ENCODE data around the gene MARCHF5.
A peak's percentile ranks its signal among the peaks of the same experiment; 100 is the strongest.
"Not testable (repeated sequence)": the region's sequence is repeated elsewhere in the genome, so short reads cannot be mapped to it uniquely, and the experiment has no call there.

MARCHF5 gene

DNA sequence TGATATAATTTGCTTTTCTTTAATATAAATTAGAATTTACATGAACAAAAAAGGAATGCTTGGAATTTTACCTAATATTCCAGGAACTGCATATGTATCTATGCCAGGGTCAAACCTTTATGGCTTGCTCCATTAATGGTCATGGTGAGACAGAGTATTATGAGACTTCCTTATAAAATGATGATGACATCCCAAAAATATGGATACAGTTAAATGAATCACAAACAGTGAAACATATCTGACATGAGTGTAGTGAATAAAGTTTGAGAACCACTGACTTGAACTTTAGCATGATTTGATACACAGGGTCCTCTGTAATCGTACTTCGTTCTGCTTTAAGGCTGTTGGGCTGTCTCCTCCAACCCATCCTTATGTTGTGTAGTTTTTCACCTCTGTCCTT is 51.8 kb downstream of the MARCHF5 start:
- Mint-ChIP-seq H3K36me3 (peaks cover 9% of the 10 kb centered on the region), H3K9me3 (no peaks in the 10 kb centered on the region), H3K4me3 (no peak overlapping the region), H3K27ac (peak overlapping the region; percentile 9), H3K27me3 (no peaks in the 10 kb centered on the region), H3K4me1 (no peaks in the 10 kb centered on the region)

DNA sequence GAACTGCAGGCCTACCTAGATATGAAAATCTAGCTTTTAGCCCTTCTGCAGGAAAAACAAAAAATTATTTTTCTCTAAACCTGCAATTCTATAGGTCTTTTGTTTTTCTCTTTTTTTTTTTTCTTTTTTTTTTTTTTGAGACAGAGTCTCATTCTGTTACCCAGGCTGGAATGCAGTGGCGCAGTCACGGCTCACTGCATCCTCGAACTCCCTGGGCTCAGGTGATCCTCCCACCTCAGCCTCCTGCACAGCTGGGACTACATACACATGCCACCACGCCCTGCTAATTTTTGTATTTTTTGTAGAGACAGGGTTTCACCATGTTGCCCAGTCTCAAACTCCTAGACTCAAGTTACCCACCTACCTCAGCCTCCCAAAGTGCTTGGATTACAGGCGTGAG is 54.6 kb downstream of the MARCHF5 start:
- H3K36me3 Mint-ChIP-seq = peaks cover 19% of the 10 kb centered on the region
- not testable (repeated sequence) for H3K4me3 Mint-ChIP-seq, H3K4me1 Mint-ChIP-seq, H3K27ac Mint-ChIP-seq, H3K27me3 Mint-ChIP-seq, H3K9me3 Mint-ChIP-seq

DNA sequence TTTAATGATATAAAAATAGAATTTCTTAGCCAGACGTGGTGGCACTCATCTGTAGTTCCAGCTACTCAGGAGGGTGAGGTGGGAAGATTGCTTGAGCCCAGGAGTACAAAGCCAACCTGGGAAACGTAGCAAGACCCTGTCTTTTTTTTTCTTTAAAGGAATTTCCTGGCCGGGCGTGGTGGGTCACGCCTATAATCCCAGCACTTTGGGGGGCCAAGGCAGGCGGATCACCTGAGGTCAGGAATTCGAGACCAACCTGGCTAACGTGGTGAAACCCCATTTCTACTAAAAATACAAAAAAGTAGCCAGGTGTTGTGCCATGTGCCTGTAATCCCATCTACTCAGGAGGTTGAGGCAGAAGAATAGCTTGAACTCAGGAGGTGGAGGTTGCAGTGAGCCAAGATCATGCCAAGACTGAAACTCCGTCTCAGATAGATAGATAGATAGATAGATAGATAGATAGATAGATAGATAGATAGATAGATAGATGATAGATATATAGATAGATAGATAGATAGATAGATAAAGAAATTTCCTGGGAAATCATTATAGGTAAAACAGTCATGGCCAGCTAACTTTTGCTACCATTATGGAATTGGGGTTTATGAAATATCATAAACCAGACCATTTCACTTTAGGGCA is 56.2 kb downstream of the MARCHF5 start:
- not testable (repeated sequence) for H3K4me1 Mint-ChIP-seq, H3K27ac Mint-ChIP-seq, H3K27me3 Mint-ChIP-seq, H3K4me3 Mint-ChIP-seq, H3K9me3 Mint-ChIP-seq
- H3K36me3 Mint-ChIP-seq = peaks cover 17% of the 10 kb centered on the region

DNA sequence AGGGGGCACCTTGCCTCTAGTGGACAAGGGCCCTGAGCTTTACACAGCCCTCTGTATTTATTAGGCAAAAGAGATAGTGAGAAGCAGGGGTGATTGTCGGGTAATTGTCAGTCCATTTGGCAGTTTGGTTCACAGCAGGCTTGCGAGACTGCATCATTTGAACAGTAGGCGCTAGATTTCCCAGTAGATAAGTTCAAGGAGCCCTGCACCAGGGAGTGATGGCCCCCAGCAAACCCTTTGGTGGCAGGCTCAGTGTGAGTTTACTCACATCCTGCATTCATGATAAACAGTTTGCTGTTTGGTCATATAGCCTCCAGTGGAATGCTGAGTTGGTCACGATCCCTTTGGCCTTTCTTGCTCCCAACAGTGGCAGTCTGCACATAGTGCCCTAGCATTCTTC is 59.4 kb downstream of the MARCHF5 start:
- Mint-ChIP-seq H3K36me3 (peaks cover 11% of the 10 kb centered on the region), H3K27ac (no peak overlapping the region), H3K4me3 (no peak overlapping the region), H3K4me1 (no peaks in the 10 kb centered on the region), H3K27me3 (no peaks in the 10 kb centered on the region), H3K9me3 (no peaks in the 10 kb centered on the region)

GRCh38 chr10:92354587-92354986 is 63.6 kb downstream of the MARCHF5 start:
- no peak overlapping the region for H3K27ac Mint-ChIP-seq
- H3K36me3 Mint-ChIP-seq = peaks cover 6% of the 10 kb centered on the region
- H3K4me3 Mint-ChIP-seq = no peak overlapping the region
- no peaks in the 10 kb centered on the region for H3K4me1 Mint-ChIP-seq
- no peaks in the 10 kb centered on the region for H3K9me3 Mint-ChIP-seq
- no peaks in the 10 kb centered on the region for H3K27me3 Mint-ChIP-seq

DNA sequence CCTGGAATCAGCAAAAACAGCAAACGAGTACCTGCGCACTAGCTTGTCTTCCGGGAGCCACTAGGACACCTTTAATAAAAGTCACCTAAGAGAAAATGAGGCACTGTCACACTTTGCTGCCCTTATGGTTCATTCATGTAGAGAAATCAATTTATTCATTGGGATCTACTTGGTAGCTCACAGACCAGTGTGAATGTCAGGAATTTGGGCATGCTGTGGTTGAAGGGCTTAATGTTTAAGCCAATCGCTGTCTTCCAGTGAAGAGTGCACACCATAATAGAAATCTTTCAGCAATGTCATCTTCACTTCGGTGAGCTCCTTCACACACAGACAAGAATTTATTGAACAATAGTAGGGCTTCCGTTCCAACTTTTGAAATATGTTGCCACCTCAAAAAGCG is 65.1 kb downstream of the MARCHF5 start:
- no peaks in the 10 kb centered on the region for H3K4me1 Mint-ChIP-seq
- no peak overlapping the region for H3K27ac Mint-ChIP-seq
- H3K9me3 Mint-ChIP-seq = peaks cover under 1% of the 10 kb centered on the region
- no peaks in the 10 kb centered on the region for H3K36me3 Mint-ChIP-seq
- H3K27me3 Mint-ChIP-seq = no peaks in the 10 kb centered on the region
- H3K4me3 Mint-ChIP-seq = no peak overlapping the region

GRCh38 chr10:92363498-92363897 is 72.5 kb downstream of the MARCHF5 start:
- peaks cover 3% of the 10 kb centered on the region for H3K36me3 Mint-ChIP-seq
- peaks cover 9% of the 10 kb centered on the region for H3K27me3 Mint-ChIP-seq
- H3K4me3 Mint-ChIP-seq = no peak overlapping the region
- no peak overlapping the region for H3K27ac Mint-ChIP-seq
- H3K9me3 Mint-ChIP-seq = peaks cover 4% of the 10 kb centered on the region
- H3K4me1 Mint-ChIP-seq = no peaks in the 10 kb centered on the region

GRCh38 chr10:92366412-92367021 is 75.5 kb downstream of the MARCHF5 start:
- Mint-ChIP-seq H3K36me3 (peaks cover 3% of the 10 kb centered on the region), H3K27ac (no peak overlapping the region), H3K4me3 (no peak overlapping the region), H3K4me1 (no peaks in the 10 kb centered on the region), H3K9me3 (no peaks in the 10 kb centered on the region), H3K27me3 (peaks cover 9% of the 10 kb centered on the region)

GRCh38 chr10:92377962-92378361 is 87.0 kb downstream of the MARCHF5 start:
- H3K27ac Mint-ChIP-seq = no peak overlapping the region
- H3K27me3 Mint-ChIP-seq = no peaks in the 10 kb centered on the region
- no peaks in the 10 kb centered on the region for H3K9me3 Mint-ChIP-seq
- no peak overlapping the region for H3K4me3 Mint-ChIP-seq
- H3K36me3 Mint-ChIP-seq = no peaks in the 10 kb centered on the region
- H3K4me1 Mint-ChIP-seq = no peaks in the 10 kb centered on the region

DNA sequence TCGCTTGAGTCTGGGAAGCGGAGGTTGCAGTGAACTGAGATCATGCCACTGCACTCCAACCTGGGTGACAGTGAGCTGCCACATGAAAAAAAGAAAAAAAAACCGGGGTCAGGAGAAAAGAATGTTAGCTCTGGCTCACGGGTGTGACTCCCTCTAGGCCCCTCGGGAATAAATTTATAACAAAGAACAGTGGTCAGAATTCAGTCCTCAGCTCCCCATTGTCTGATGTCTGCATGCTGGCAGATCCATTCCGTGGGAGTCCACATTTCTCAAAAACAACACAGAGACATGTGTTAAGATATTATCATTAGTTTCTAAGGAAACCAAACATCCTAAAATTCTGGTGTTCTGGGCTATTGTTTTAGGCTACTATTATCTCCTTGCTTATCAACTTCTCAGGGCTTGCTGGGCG is 90.6 kb downstream of the MARCHF5 start:
- Mint-ChIP-seq H3K4me1 (no peaks in the 10 kb centered on the region), H3K4me3 (no peak overlapping the region), H3K27ac (no peak overlapping the region), H3K27me3 (peaks cover 3% of the 10 kb centered on the region), H3K36me3 (no peaks in the 10 kb centered on the region), H3K9me3 (no peaks in the 10 kb centered on the region)

DNA sequence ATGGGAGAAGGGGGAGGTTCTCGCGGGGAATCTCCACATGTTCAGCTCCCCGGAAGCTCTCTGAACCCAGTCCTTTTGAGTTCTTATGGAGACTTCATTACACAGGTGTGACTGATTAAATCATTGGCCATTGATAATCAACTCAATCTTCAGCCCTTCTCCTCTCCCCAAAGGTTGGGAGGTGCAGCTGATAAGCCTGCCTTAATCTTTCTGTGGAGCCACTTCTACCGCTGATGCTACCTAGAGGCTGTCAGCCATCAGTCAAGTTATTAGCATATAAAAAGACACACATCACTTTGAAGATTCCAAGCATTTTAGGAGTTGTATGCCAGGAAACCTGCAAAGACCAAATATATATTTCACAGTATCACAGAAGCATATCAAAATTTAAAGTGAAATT is 91.7 kb downstream of the MARCHF5 start:
- Mint-ChIP-seq H3K27me3 (peaks cover 4% of the 10 kb centered on the region), H3K27ac (no peak overlapping the region), H3K36me3 (no peaks in the 10 kb centered on the region), H3K4me1 (no peaks in the 10 kb centered on the region), H3K9me3 (no peaks in the 10 kb centered on the region), H3K4me3 (no peak overlapping the region)

DNA sequence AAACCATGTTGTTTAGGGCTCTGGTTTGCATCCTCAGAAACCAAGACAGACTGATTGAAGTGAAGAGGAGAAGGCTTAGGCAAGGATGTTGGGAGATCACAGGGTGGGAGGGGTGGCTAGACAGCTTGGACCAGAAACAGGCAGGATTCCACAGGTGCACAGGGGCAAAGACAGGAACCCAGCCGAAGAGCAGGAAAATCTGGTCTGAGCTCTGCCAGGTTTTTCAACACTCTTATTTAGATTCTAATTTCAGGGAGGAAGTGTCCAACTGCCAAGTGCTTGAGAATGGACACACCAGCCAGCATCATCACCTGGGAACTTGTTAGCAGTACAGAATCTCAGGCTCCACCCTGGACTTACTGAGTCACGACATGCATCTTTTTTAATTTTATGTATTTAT is 93.8 kb downstream of the MARCHF5 start:
- Mint-ChIP-seq H3K27ac (no peak overlapping the region), H3K9me3 (no peaks in the 10 kb centered on the region), H3K27me3 (peaks cover 6% of the 10 kb centered on the region), H3K4me1 (no peaks in the 10 kb centered on the region), H3K4me3 (no peak overlapping the region), H3K36me3 (no peaks in the 10 kb centered on the region)

DNA sequence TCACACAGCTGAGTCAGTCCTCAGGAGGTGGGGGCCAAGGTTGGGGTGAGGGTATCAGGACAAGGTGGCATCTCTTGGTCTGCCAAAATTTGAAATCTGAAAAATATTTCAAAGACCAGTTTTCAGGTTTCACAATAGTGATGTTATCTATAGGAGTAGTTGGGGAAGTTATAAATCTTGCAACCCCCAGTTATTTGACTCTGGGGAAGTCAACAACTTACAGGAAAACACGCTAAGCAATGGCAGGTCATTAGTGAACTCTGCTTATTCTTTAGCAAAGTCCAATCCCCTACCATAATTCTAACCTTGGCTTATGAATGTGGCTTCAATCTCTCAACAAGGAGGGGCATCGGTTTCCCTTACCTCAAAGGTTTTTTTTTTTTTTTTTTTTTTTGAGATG is 94.9 kb downstream of the MARCHF5 start:
- H3K9me3 Mint-ChIP-seq = no peaks in the 10 kb centered on the region
- H3K27ac Mint-ChIP-seq = no peak overlapping the region
- H3K27me3 Mint-ChIP-seq = peaks cover 9% of the 10 kb centered on the region
- no peaks in the 10 kb centered on the region for H3K4me1 Mint-ChIP-seq
- no peak overlapping the region for H3K4me3 Mint-ChIP-seq
- no peaks in the 10 kb centered on the region for H3K36me3 Mint-ChIP-seq

- Mint-ChIP-seq H3K4me1 (no peaks in the 10 kb centered on the region), H3K36me3 (no peaks in the 10 kb centered on the region), H3K27me3 (peaks cover 9% of the 10 kb centered on the region), H3K27ac (no peak overlapping the region), H3K9me3 (no peaks in the 10 kb centered on the region), H3K4me3 (no peak overlapping the region)
Observed at GRCh38 chr10:92387289-92387940, 96.4 kb downstream of the MARCHF5 start.

GRCh38 chr10:92393173-92393572 is 102.2 kb downstream of the MARCHF5 start:
- not testable (repeated sequence) for H3K4me3 Mint-ChIP-seq, H3K9me3 Mint-ChIP-seq, H3K4me1 Mint-ChIP-seq, H3K27me3 Mint-ChIP-seq, H3K36me3 Mint-ChIP-seq, H3K27ac Mint-ChIP-seq

DNA sequence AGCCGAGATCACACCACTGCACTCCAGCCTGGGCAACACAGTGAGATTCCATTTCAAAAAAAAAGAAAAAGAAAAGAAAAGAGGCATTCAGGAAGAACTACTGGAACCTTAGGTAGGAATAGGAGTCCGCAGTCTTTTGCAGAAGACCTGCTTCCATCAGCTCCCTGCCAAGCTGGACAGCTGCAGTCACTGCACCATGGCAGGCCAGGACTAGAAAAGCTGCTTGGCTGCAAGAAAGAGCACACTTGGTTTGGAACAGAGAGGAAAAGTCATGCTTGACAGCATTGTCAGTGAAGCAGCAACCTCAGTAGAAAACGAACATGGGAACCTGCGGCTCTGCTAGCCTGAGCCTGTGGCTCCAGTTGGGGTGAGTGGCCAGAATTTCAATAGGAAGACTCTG is 104.3 kb downstream of the MARCHF5 start:
- H3K27ac Mint-ChIP-seq = no peak overlapping the region
- H3K4me3 Mint-ChIP-seq = no peak overlapping the region
- H3K36me3 Mint-ChIP-seq = peaks cover 2% of the 10 kb centered on the region
- H3K9me3 Mint-ChIP-seq = peaks cover 7% of the 10 kb centered on the region
- no peaks in the 10 kb centered on the region for H3K27me3 Mint-ChIP-seq
- no peaks in the 10 kb centered on the region for H3K4me1 Mint-ChIP-seq

DNA sequence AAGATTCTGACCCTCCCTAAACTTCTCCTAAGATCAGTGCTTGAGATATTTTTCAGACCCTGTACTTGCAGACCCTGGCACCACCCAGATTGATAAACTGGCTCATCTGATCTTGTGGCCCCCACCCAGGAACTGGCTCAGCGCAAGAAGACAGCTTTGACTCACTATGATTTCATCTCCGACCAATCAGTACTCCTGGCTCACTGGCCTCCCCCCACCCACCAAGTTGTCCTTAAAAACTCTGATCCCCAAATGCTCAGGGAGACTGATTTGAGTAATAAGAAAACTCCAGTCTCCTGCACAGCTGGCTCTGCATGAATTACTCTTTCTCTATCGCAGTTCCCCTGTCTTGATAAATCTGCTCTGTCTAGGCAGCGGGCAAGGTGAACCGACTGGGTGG is 111.3 kb downstream of the MARCHF5 start:
- not testable (repeated sequence) for H3K4me3 Mint-ChIP-seq, H3K9me3 Mint-ChIP-seq, H3K4me1 Mint-ChIP-seq, H3K27me3 Mint-ChIP-seq, H3K36me3 Mint-ChIP-seq, H3K27ac Mint-ChIP-seq
